Endothelial cell (in vitro differentiated cells): ENCODE measurements around the gene MEF2A. TPM values are rescaled to one million over a fixed set of nuclear protein-coding genes. Genes with fewer than 3 reads are reported as not detected.

ENCODE experiments used
- DNase-seq: peaks from one replicate; pipeline ENCODE4 v3.0.0; 2021; ENCODE audit warnings: low spot score
- H3K27ac Mint-ChIP-seq: one replicate; pipeline ENCODE4 v1.8.0; 2021; ENCODE audit warnings: mixed read lengths, inconsistent platforms; ENCODE audit not compliant: unreplicated experiment
- H3K27me3 Mint-ChIP-seq: one replicate; pipeline ENCODE4 v1.8.0; 2021; ENCODE audit warnings: mild to moderate bottlenecking, moderate library complexity, mixed read lengths, inconsistent platforms; ENCODE audit not compliant: unreplicated experiment
- H3K36me3 Mint-ChIP-seq: one replicate; pipeline ENCODE4 v1.8.0; 2021; ENCODE audit warnings: mild to moderate bottlenecking, low read depth, mixed read lengths, inconsistent platforms; ENCODE audit not compliant: unreplicated experiment
- H3K4me1 Mint-ChIP-seq: one replicate; pipeline ENCODE4 v1.8.0; 2021; ENCODE audit warnings: mild to moderate bottlenecking, mixed read lengths, inconsistent platforms; ENCODE audit not compliant: unreplicated experiment
- H3K4me3 Mint-ChIP-seq: one replicate; pipeline ENCODE4 v1.8.0; 2021; ENCODE audit warnings: mild to moderate bottlenecking, mixed read lengths, inconsistent platforms; ENCODE audit not compliant: unreplicated experiment
- H3K9me3 Mint-ChIP-seq: one replicate; pipeline ENCODE4 v1.8.0; 2021; ENCODE audit warnings: mixed read lengths, inconsistent platforms; ENCODE audit not compliant: unreplicated experiment
- total RNA-seq: library from RNA; stranded (reverse); fragmentation: NEBNext Ultra II Directional; extraction: Animal tissue kit (Norgen Biotek cat#: 25700); gene quantifications from one replicate; pipeline ENCODE4 v1.2.1, GENCODE V29; 2021; ENCODE audit not compliant: unreplicated experiment
- TF ChIP-seq, protein P1 (sequence below): fragments of 200-600 bp; sonication (generic); IDR thresholded peaks from one replicate; pipeline ENCODE4 v1.5.0; 2021; ENCODE audit warnings: antibody characterized with exemption; ENCODE audit not compliant: unreplicated experiment

MEF2A gene
- total RNA-seq, 1 donor from 2014 or later: 43.5 TPM

DNA sequence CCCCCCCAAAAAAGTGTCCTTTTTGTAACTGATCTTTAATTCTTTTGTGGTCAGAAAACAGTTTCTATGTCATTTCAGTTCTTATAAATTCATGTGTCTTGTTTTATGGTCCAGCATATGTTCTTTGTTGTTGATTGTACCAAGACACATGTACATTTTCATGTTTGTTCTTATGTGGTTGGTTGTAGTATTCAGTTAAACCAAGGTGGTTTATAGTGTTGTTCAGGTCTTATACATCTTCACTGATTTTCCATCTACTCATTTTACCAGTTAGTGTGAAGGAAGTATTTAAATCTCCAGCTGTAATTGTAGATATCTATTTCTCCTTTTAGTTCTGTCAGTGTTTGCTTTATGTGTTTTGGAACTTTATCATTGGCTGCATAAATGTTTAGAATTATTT, 24.0 kb downstream of the MEF2A start:
- Mint-ChIP-seq H3K9me3 (no peaks in the 10 kb centered on the region), H3K27ac (no peak overlapping the region), H3K36me3 (peaks cover 3% of the 10 kb centered on the region), H3K4me1 (peaks cover 29% of the 10 kb centered on the region), H3K27me3 (no peaks in the 10 kb centered on the region), H3K4me3 (no peak overlapping the region)
- DNase-seq: no peak
- TF ChIP-seq, protein P1, sequence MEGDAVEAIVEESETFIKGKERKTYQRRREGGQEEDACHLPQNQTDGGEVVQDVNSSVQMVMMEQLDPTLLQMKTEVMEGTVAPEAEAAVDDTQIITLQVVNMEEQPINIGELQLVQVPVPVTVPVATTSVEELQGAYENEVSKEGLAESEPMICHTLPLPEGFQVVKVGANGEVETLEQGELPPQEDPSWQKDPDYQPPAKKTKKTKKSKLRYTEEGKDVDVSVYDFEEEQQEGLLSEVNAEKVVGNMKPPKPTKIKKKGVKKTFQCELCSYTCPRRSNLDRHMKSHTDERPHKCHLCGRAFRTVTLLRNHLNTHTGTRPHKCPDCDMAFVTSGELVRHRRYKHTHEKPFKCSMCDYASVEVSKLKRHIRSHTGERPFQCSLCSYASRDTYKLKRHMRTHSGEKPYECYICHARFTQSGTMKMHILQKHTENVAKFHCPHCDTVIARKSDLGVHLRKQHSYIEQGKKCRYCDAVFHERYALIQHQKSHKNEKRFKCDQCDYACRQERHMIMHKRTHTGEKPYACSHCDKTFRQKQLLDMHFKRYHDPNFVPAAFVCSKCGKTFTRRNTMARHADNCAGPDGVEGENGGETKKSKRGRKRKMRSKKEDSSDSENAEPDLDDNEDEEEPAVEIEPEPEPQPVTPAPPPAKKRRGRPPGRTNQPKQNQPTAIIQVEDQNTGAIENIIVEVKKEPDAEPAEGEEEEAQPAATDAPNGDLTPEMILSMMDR: no peak

DNA sequence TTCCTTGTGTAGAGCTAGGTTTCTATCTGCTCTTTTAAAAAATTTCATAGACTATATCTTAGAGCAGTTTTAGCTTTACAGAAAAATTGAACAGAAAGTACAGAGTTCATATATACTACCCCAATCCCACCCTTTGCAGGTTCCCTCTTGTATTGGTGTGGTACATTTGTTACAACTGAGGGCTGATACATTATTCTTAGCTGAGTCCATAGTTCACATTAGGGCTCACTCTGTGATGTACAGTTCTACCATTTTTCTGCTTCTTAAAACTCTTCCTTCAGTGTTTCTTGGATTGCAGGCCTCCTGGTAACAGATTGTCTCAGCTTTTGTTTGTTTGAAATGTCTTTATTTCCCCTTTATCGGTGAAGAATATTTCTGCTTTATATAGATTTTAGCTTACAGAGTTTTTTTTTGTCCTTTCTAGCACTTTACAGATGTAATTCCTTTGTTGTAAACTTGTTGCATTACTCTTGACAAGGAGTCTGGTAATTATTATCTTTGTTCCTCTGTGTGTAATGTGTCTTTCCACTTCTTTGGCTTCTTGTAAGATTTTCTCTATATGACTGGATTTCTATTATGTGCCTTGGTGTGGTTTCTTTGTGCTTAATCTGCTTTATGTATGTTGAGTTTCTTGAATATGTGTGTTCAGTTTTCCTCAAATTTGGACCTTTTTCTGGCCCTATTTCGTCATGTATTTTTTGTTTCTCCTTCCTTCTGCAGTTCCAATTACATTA, 25.3 kb downstream of the MEF2A start:
- Mint-ChIP-seq H3K9me3 (no peaks in the 10 kb centered on the region), H3K4me3 (no peak overlapping the region), H3K27ac (no peak overlapping the region), H3K36me3 (peaks cover 3% of the 10 kb centered on the region), H3K27me3 (no peaks in the 10 kb centered on the region), H3K4me1 (peaks cover 38% of the 10 kb centered on the region)
- TF ChIP-seq, protein P1: no peak
- no peak for DNase-seq

DNA sequence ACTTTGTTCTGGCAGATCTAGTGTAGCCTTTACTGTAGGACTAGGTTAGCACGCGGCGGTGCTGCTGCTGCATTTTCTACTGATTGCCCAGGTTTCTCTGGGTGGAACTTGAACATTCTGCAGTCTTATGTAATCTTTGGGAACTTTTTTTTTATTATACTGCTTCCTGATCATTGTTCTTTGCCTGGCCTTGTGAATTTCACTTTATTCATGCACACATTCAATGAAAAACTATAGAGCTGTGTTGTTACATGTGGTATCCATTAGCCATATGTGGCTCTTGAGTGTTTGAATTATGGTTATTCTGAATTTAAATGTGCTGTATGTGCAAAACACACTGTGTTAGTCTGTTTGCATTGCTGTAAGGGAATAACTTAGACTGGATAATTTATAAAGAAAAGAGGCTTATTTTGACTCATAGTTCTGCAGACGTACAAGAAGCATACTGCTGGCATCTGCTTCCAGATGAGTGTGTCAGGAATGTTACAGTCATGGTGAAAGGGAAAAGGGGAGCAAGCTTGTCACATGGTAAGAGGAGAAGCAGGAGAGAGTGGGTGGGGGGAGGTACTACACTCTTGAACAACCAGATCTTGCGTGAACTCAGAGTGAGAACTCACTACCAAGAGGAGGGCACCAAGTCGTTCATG, 26.5 kb downstream of the MEF2A start:
- Mint-ChIP-seq H3K4me3 (no peak overlapping the region), H3K9me3 (no peaks in the 10 kb centered on the region), H3K27me3 (no peaks in the 10 kb centered on the region), H3K27ac (no peak overlapping the region), H3K4me1 (peaks cover 38% of the 10 kb centered on the region), H3K36me3 (peaks cover 3% of the 10 kb centered on the region)
- TF ChIP-seq, protein P1: no peak
- DNase-seq: no peak

DNA sequence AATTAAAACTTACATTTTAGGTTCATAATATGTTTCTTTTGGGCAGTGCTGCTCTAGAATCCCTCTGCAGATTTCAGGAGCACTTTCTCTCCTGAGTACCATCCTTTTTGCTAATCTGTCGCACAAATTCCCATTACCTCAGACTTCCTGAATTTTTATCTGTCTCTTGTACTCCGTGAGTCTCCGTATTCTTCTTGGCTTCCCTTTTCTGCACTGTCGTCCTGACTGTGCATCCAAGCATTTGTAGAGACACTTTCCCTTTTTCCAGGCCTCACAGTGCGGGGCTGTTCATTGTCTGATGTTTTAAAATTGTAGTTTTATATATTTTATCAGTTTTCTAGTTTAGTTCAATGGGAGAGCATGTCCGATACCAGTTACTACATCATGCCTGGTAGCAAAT, 27.3 kb downstream of the MEF2A start:
- TF ChIP-seq, protein P1: no peak
- no peak overlapping the region for H3K4me3 Mint-ChIP-seq
- H3K27ac Mint-ChIP-seq: no peak overlapping the region
- peaks cover 7% of the 10 kb centered on the region for H3K36me3 Mint-ChIP-seq
- peaks cover 38% of the 10 kb centered on the region for H3K4me1 Mint-ChIP-seq
- H3K27me3 Mint-ChIP-seq: no peaks in the 10 kb centered on the region
- H3K9me3 Mint-ChIP-seq: no peaks in the 10 kb centered on the region
- no peak for DNase-seq

DNA sequence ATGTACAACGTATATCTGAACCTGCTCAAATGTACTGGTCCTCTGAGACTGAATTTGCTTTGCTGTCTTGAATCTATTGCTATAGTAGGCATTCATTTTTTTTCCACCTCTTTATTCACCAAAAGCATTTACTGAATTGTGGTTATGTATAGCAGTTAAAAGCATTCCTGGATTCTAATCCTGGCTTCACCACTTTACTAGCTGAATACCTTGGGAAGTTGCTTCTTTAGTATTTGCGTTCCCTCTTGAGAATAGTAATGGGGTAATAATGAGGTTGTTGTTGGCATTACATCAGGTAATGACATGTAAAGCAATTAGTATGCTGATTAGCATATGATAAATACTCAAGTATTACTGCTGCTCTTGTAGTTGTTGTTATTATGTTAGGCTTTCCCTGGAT, 29.1 kb downstream of the MEF2A start:
- peaks cover 34% of the 10 kb centered on the region for H3K4me1 Mint-ChIP-seq
- no peak overlapping the region for H3K27ac Mint-ChIP-seq
- no peaks in the 10 kb centered on the region for H3K27me3 Mint-ChIP-seq
- no peaks in the 10 kb centered on the region for H3K9me3 Mint-ChIP-seq
- H3K36me3 Mint-ChIP-seq: peaks cover 7% of the 10 kb centered on the region
- H3K4me3 Mint-ChIP-seq: no peak overlapping the region
- no peak for DNase-seq
- TF ChIP-seq, protein P1: no peak
